Body of pancreas (tissue), 4 donors: Measurements from ENCODE around the gene ATAD3B.

ENCODE experiments used
- POLR2A ChIP-seq, 3 donors: fragments of 450-650 bp; IDR thresholded peaks; one replicate each; pipeline ENCODE4 v1.6.1; 2016; ENCODE audit warnings: antibody characterized with exemption in 3 of 3, mild to moderate bottlenecking in 2 of 3
- TF ChIP-seq, protein P1 (sequence below), 7 experiments: fragments of 450-650 bp in 4 of 7; fragments of 200-600 bp in 3 of 7; sonication (generic) in 3 of 7; IDR thresholded peaks; one replicate each; pipeline ENCODE4 v1.5.1; 2016 to 2019; ENCODE audit warnings: antibody characterized with exemption in 7 of 7

DNA sequence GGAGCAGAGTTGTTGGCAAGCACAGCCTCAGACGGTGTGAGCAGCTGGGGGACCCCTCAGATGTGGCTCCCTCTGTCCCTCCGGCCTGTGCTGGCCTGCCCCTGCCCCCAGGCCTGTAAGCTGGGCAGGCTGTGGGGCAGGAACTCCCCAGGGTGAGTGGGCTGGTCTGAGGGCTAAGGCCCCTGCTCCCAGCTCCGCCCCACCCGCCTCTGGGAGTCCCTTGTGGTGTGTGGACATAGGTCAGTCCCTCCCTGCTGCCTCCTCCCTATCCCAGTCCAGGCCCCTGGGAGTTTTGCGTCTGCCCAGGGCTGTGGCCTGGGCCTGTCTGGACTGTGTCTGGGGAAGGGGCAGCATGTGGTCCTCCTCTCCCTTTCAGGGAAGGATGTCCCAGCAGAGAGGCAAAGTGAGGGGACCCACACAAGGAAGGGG lies 39.7 kb upstream of the ATAD3B start:
- TF ChIP-seq POLR2A (IDR thresholded peaks at IDR 0.05) = peak in 1 of 3 donors; percentile 17
- TF ChIP-seq, protein P1, sequence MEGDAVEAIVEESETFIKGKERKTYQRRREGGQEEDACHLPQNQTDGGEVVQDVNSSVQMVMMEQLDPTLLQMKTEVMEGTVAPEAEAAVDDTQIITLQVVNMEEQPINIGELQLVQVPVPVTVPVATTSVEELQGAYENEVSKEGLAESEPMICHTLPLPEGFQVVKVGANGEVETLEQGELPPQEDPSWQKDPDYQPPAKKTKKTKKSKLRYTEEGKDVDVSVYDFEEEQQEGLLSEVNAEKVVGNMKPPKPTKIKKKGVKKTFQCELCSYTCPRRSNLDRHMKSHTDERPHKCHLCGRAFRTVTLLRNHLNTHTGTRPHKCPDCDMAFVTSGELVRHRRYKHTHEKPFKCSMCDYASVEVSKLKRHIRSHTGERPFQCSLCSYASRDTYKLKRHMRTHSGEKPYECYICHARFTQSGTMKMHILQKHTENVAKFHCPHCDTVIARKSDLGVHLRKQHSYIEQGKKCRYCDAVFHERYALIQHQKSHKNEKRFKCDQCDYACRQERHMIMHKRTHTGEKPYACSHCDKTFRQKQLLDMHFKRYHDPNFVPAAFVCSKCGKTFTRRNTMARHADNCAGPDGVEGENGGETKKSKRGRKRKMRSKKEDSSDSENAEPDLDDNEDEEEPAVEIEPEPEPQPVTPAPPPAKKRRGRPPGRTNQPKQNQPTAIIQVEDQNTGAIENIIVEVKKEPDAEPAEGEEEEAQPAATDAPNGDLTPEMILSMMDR (IDR thresholded peaks at IDR 0.05) = no peak
